NT2/D1 (cell line): ENCODE data around the gene ABCF2.
A peak's percentile ranks its signal among the peaks of the same experiment; 100 is the strongest.

ENCODE experiments used
- DNase-seq: peaks from one replicate; pipeline ENCODE4 v3.0.0-alpha.2; 2011; ENCODE audit warnings: low read depth, low spot score
- H3K27me3 ChIP-seq: 2 replicates; pipeline ENCODE4 v1.6.0; 2011; ENCODE audit warnings: mild to moderate bottlenecking; ENCODE audit not compliant: insufficient read length, insufficient read depth
- H3K36me3 ChIP-seq: 2 replicates; pipeline ENCODE4 v1.6.1; 2011; ENCODE audit warnings: mild to moderate bottlenecking, low read length, mixed read lengths; ENCODE audit not compliant: insufficient read depth, insufficient read length
- H3K4me1 ChIP-seq: 2 replicates; pipeline ENCODE4 v1.5.1; 2011; ENCODE audit not compliant: insufficient read depth, insufficient read length
- H3K4me3 ChIP-seq: 2 replicates; pipeline ENCODE4 v1.5.1; 2011; ENCODE audit warnings: low read depth; ENCODE audit not compliant: insufficient read length
- H3K9ac ChIP-seq: 2 replicates; pipeline ENCODE4 v1.6.0; 2011; ENCODE audit warnings: low read depth; ENCODE audit not compliant: insufficient read length
- H3K9me3 ChIP-seq: 2 replicates; pipeline ENCODE4 v1.5.1; 2011; ENCODE audit warnings: mild to moderate bottlenecking, low read length; ENCODE audit not compliant: insufficient read depth
- SUZ12 ChIP-seq: IDR thresholded peaks from 2 replicates; pipeline ENCODE4 v1.6.1; 2011; ENCODE audit not compliant: insufficient read length, insufficient read depth; ENCODE audit errors: extremely low read depth
- YY1 ChIP-seq: IDR thresholded peaks from 2 replicates; pipeline ENCODE4 v1.6.1; 2011; ENCODE audit not compliant: insufficient read length, insufficient read depth
- ZNF274 ChIP-seq: IDR thresholded peaks from 2 replicates; pipeline ENCODE4 v1.6.1; 2011; ENCODE audit warnings: mild to moderate bottlenecking, low read depth, low read length

The ABCF2 gene

GRCh38 chr7:151226875-151227782, at the start of gene ABCF2:
ABCF2 (minus strand) TSS chr7:151227205; CDS start chr7:151226458, 747 bp downstream.
- Histone ChIP-seq H3K9ac (peak within 1 kb of the TSS; percentile 88), H3K9me3 (no peaks in the 10 kb centered on the region), H3K4me3 (peak within 1 kb of the TSS; percentile 83), H3K36me3 (peaks cover 42% of the 10 kb centered on the region), H3K27me3 (no peaks in the 10 kb centered on the region), H3K4me1 (no peaks in the 10 kb centered on the region)
- peak; percentile 6 for TF ChIP-seq YY1
- TF ChIP-seq SUZ12: no peak
- peak; percentile 98 for DNase-seq

GRCh38 chr7:151275813-151276577, 49.0 kb upstream of the ABCF2 start:
- no peak for DNase-seq
- no peaks in the 10 kb centered on the region for H3K9me3 ChIP-seq
- no peak overlapping the region for H3K4me3 ChIP-seq
- TF ChIP-seq YY1: no peak
- TF ChIP-seq SUZ12: no peak
- TF ChIP-seq ZNF274: no peak
- H3K36me3 ChIP-seq: no peaks in the 10 kb centered on the region
- H3K4me1 ChIP-seq: peaks cover 11% of the 10 kb centered on the region
- H3K9ac ChIP-seq: no peak overlapping the region
- peaks cover 37% of the 10 kb centered on the region for H3K27me3 ChIP-seq

- H3K27me3 ChIP-seq: peaks cover 36% of the 10 kb centered on the region
- TF ChIP-seq ZNF274 (no peak), SUZ12 (no peak), YY1 (no peak)
- no peaks in the 10 kb centered on the region for H3K36me3 ChIP-seq
- no peak overlapping the region for H3K4me3 ChIP-seq
- H3K9ac ChIP-seq: no peak overlapping the region
- no peaks in the 10 kb centered on the region for H3K9me3 ChIP-seq
- no peak for DNase-seq
- peaks cover 11% of the 10 kb centered on the region for H3K4me1 ChIP-seq
Measured at GRCh38 chr7:151274936-151275812, 48.2 kb upstream of the ABCF2 start.

GRCh38 chr7:151274396-151274795, 47.4 kb upstream of the ABCF2 start:
- Histone ChIP-seq H3K9me3 (no peaks in the 10 kb centered on the region), H3K9ac (no peak overlapping the region), H3K27me3 (peaks cover 28% of the 10 kb centered on the region), H3K4me3 (no peak overlapping the region), H3K4me1 (peaks cover 11% of the 10 kb centered on the region), H3K36me3 (no peaks in the 10 kb centered on the region)
- no peak for TF ChIP-seq ZNF274
- TF ChIP-seq SUZ12: no peak
- TF ChIP-seq YY1: no peak
- DNase-seq: no peak

GRCh38 chr7:151273651-151274390, 46.8 kb upstream of the ABCF2 start:
- Histone ChIP-seq H3K4me3 (no peak overlapping the region), H3K9ac (no peak overlapping the region), H3K9me3 (no peaks in the 10 kb centered on the region), H3K36me3 (no peaks in the 10 kb centered on the region), H3K27me3 (peaks cover 25% of the 10 kb centered on the region), H3K4me1 (peaks cover 11% of the 10 kb centered on the region)
- no peak for DNase-seq
- TF ChIP-seq ZNF274 (no peak), YY1 (no peak), SUZ12 (no peak)

GRCh38 chr7:151272877-151273276, 45.9 kb upstream of the ABCF2 start:
- TF ChIP-seq SUZ12 (no peak), YY1 (no peak), ZNF274 (no peak)
- no peak overlapping the region for H3K4me3 ChIP-seq
- H3K27me3 ChIP-seq: peaks cover 18% of the 10 kb centered on the region
- peaks cover 11% of the 10 kb centered on the region for H3K4me1 ChIP-seq
- no peaks in the 10 kb centered on the region for H3K9me3 ChIP-seq
- DNase-seq: no peak
- H3K9ac ChIP-seq: no peak overlapping the region
- no peaks in the 10 kb centered on the region for H3K36me3 ChIP-seq
